Measurements from ENCODE around the gene PPP6R1.

PPP6R1 gene

DNA sequence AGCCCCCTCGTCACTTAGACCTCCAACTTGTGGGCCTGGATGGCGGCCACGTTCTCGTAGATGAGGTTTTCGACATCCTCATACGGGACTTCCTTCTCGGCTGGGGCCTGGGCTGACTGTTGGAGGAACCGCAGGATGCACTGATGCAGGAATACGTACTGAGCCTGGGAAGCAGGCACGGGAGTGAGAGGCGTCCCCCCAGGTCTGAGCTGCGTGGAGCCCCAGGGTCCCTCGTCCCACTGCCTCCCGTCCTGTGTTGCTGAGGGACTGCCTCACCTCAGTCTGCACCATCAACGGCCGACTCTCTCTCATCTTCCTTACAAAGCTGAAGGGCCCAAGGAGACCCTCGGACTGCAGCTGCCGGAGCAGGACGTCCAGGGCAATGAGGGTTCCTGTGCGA lies 77.1 kb downstream of the PPP6R1 start:
- DNase-seq (ENCODE audit: low read depth): no peak
